Nephron (organoid): ENCODE results near the gene CDH13.

Source experiments
- H3K27ac Mint-ChIP-seq, 3 experiments: 2 replicates each; pipeline ENCODE4 v1.8.0; 2020; ENCODE audit warnings: mixed read lengths in 3 of 3, mild to moderate bottlenecking in 2 of 3, moderate library complexity in 1 of 3
- H3K27me3 Mint-ChIP-seq: 2 replicates; pipeline ENCODE4 v1.8.0; 2021; ENCODE audit warnings: low read depth, mild to moderate bottlenecking, moderate library complexity, mixed read lengths
- H3K36me3 Mint-ChIP-seq: 2 replicates; pipeline ENCODE4 v1.8.0; 2020; ENCODE audit warnings: low read depth, mixed read lengths
- H3K4me1 Mint-ChIP-seq: 2 replicates; pipeline ENCODE4 v1.8.0; 2020; ENCODE audit warnings: mixed read lengths
- H3K4me3 Mint-ChIP-seq, 3 experiments: 2 replicates each; pipeline ENCODE4 v1.8.0; 2020; ENCODE audit warnings: mild to moderate bottlenecking in 3 of 3, mixed read lengths in 3 of 3, moderate library complexity in 2 of 3
- H3K9me3 Mint-ChIP-seq: 2 replicates; pipeline ENCODE4 v1.8.0; 2020; ENCODE audit warnings: mixed read lengths
- TF ChIP-seq, protein P1 (sequence below), 3 experiments: fragments of 200-600 bp; sonication (generic); IDR thresholded peaks; one replicate each; pipeline ENCODE4 v1.5.0; 2021; ENCODE audit warnings: antibody characterized with exemption in 3 of 3; ENCODE audit not compliant: unreplicated experiment in 3 of 3

Gene CDH13

GRCh38 chr16:83802135-83802534 lies 1175.4 kb downstream of the CDH13 start:
- TF ChIP-seq, protein P1, sequence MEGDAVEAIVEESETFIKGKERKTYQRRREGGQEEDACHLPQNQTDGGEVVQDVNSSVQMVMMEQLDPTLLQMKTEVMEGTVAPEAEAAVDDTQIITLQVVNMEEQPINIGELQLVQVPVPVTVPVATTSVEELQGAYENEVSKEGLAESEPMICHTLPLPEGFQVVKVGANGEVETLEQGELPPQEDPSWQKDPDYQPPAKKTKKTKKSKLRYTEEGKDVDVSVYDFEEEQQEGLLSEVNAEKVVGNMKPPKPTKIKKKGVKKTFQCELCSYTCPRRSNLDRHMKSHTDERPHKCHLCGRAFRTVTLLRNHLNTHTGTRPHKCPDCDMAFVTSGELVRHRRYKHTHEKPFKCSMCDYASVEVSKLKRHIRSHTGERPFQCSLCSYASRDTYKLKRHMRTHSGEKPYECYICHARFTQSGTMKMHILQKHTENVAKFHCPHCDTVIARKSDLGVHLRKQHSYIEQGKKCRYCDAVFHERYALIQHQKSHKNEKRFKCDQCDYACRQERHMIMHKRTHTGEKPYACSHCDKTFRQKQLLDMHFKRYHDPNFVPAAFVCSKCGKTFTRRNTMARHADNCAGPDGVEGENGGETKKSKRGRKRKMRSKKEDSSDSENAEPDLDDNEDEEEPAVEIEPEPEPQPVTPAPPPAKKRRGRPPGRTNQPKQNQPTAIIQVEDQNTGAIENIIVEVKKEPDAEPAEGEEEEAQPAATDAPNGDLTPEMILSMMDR (IDR thresholded peaks at IDR 0.05; ENCODE audit: unreplicated experiment in 3 of 3), result no peak
- Mint-ChIP-seq H3K4me1 (no peaks in the 10 kb centered on the region), H3K36me3 (no peaks in the 10 kb centered on the region), H3K4me3 (peak overlapping the region in 1 of 3 experiments; percentile 7), H3K9me3 (no peaks in the 10 kb centered on the region), H3K27ac (no peak overlapping the region), H3K27me3 (peaks cover 11% of the 10 kb centered on the region)

GRCh38 chr16:83802554-83803205 lies 1175.9 kb downstream of the CDH13 start:
- no peaks in the 10 kb centered on the region for H3K36me3 Mint-ChIP-seq
- no peak overlapping the region for H3K4me3 Mint-ChIP-seq

DNA sequence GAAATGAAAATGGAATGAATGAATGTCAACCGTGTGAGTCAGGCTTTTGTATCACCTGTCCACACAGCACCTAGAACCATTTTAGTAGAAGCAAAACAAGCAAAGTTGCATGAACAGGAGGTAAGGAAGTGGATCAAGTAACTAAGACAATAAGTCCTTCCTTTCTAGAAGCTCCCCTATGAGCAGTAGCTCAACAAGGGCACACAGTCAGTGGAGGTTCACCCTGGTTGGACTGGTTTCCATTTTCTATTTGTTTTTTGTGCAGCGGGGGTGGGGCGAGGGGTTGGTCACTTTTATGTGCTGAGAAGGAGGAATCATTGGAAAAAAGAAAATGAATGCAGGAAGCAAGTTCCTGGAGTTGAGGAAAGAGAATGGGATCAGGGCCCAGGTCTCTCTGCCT lies 1177.0 kb downstream of the CDH13 start:
- TF ChIP-seq, protein P1 (IDR thresholded peaks at IDR 0.05; ENCODE audit: unreplicated experiment in 3 of 3), result no peak
- Mint-ChIP-seq H3K4me3 (peak overlapping the region in 2 of 3 experiments; percentile 22 to 33), H3K36me3 (peaks cover 5% of the 10 kb centered on the region), H3K27me3 (peaks cover 11% of the 10 kb centered on the region), H3K27ac (no peak overlapping the region), H3K4me1 (peaks cover 6% of the 10 kb centered on the region), H3K9me3 (no peaks in the 10 kb centered on the region)

More at GRCh38 chr16:83802554-83803205, 1175.9 kb downstream of the CDH13 start:
- TF ChIP-seq, protein P1 (IDR thresholded peaks at IDR 0.05; ENCODE audit: unreplicated experiment in 3 of 3), result no peak
- Mint-ChIP-seq H3K9me3 (no peaks in the 10 kb centered on the region), H3K4me1 (no peaks in the 10 kb centered on the region), H3K27ac (no peak overlapping the region), H3K27me3 (peaks cover 11% of the 10 kb centered on the region)

- no peaks in the 10 kb centered on the region for H3K9me3 Mint-ChIP-seq
- TF ChIP-seq, protein P1 (IDR thresholded peaks at IDR 0.05; ENCODE audit: unreplicated experiment in 3 of 3), result no peak
- H3K27me3 Mint-ChIP-seq, result peaks cover 11% of the 10 kb centered on the region
- H3K4me3 Mint-ChIP-seq, result no peak overlapping the region
- peaks cover 11% of the 10 kb centered on the region for H3K36me3 Mint-ChIP-seq
- H3K27ac Mint-ChIP-seq, result no peak overlapping the region
- peaks cover 12% of the 10 kb centered on the region for H3K4me1 Mint-ChIP-seq
Measured at GRCh38 chr16:83804366-83804765, 1177.6 kb downstream of the CDH13 start.

DNA sequence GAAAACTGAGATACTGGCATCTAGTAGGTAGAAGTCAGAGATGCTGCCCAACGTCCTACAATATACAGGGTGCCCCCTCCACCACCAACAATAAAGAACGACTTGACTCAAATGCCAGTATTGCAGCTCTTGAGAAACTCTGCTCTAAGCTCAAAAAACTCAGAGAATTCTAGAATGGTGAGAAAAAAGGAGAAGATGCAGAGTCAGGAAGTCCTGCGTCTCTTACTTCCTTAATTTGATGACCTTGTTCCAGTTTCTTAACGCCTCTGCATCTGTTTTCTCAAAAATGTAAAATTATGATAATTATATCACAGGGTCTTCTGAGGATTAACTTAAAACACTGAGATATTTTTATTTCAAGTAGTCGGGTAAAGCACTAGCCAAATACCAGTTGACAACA lies 1179.3 kb downstream of the CDH13 start:
- TF ChIP-seq, protein P1 (IDR thresholded peaks at IDR 0.05; ENCODE audit: unreplicated experiment in 3 of 3), result no peak
- H3K27ac Mint-ChIP-seq, result peak overlapping the region in 1 of 3 experiments; percentile 16
- peaks cover 15% of the 10 kb centered on the region for H3K36me3 Mint-ChIP-seq
- peaks cover 8% of the 10 kb centered on the region for H3K27me3 Mint-ChIP-seq
- H3K9me3 Mint-ChIP-seq, result no peaks in the 10 kb centered on the region
- peaks cover 17% of the 10 kb centered on the region for H3K4me1 Mint-ChIP-seq
- H3K4me3 Mint-ChIP-seq, result peak overlapping the region; percentile 51 to 99 (median 76)

GRCh38 chr16:83806731-83807130 lies 1180.0 kb downstream of the CDH13 start:
- peak overlapping the region; percentile 74 to 92 (median 90) for H3K27ac Mint-ChIP-seq
- H3K9me3 Mint-ChIP-seq, result no peaks in the 10 kb centered on the region
- TF ChIP-seq, protein P1 (IDR thresholded peaks at IDR 0.05; ENCODE audit: unreplicated experiment in 3 of 3), result no peak
- peak overlapping the region; percentile 98 to 99 (median 99) for H3K4me3 Mint-ChIP-seq
- H3K27me3 Mint-ChIP-seq, result peaks cover 8% of the 10 kb centered on the region
- peaks cover 24% of the 10 kb centered on the region for H3K4me1 Mint-ChIP-seq
- peaks cover 22% of the 10 kb centered on the region for H3K36me3 Mint-ChIP-seq
